Stimulated activated naive CD8-positive, alpha-beta T cell treated with anti-CD3 and anti-CD28 coated beads, Interleukin-15, Interleukin-2, amounts not matched to agents 100 U/mL and 50 U/mL, for 24 hours (primary cell): ENCODE measurements around the gene PLCXD3.

Source experiments
- ATAC-seq: fragments of 150-1000 bp; cut with Tn5 transposase; one replicate; pipeline ENCODE4 v1.10.0; 2021
- DNase-seq: peaks from one replicate; pipeline ENCODE4 v3.0.0; 2021

The PLCXD3 gene

GRCh38 chr5:41281215-41281810 lies 229.1 kb downstream of the PLCXD3 start:
- DNase-seq (no peak), ATAC-seq (no peak)

DNA sequence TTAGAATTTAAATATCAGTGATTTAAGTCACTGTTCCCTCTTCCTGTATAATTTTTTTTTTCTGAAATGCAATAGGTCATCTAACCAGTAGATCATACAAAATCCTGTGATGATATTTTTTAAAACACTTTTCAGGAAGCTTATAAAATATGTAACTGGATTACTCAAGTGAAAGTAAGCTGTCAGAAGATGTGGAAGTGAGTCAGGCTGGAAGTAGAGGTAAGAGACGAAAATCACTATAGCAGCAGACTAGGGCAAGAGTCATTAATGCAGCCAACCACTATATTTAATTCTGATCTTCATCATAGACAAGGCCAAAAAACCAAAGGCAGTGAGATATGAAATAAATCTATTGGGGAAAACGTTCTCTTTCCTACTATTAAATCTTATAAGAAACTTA lies 231.4 kb downstream of the PLCXD3 start:
- no peak for DNase-seq
- ATAC-seq, result no peak

DNA sequence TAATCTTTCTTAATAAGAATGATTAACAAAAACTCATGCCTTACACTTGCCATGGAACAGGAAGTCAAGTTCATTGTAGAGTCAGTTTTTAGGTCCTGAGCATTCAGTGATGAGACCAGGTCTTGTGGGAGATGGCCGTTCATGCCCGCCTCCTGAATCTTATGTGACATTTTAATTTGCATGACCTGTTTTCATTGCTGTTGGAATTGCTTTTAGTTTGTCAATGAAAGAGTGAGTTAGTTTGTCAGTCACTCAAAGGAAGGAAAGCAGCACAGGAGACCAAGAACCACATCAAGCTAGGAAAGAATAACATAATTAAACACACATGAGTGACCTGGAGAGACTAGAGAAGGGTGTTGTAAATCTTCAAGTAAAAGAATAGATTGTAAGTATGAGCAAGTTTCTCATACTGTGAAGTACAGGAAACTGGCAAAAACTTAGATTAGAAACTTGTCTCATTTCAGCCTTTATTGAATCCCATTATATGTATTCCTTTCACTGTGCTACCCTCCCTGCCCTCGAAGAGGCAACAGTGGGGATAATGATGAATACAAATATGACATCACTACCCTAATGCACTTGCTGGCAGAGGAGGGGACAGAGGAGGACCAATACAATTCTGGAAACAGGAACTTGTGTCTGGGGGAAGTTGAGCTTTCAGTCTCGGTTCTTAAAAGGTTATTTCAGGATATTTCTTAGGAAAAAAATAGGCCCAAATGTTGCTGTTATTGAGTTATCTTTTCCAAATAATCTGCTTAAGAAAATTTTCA lies 232.7 kb downstream of the PLCXD3 start:
- ATAC-seq (no peak), DNase-seq (no peak)

DNA sequence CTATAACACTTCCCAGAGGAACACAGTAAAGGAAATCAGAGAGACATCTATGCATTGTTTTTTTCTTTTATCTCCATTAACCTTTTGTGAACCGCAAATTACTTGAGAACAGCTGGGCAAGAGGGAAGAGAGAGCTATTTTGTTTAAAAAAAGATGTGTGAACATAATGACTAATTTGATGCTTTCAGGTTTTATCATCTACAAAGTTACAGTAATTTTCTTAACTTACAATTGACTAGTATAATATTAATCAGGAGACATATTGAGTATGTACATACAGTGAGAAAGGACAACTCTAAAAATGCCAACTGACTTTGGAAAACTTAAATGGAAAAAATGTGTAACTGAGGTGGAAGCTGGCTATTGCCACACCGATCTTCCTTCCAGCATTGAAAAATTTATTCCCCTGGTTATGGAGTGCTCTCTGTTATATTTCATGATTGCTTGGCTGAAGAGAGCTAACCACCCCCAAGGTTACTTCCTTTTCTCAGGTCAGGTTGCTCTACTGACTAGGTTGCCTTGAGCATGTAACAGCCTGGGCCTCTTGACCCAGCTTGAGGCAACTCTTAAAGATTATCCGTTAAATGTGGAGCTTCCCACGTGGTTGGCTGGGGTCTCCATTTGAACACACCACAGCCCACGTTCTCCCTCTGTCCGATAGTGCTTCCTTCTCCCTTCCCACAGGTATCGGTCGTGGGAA lies 234.4 kb downstream of the PLCXD3 start:
- ATAC-seq (no peak), DNase-seq (no peak)

GRCh38 chr5:41270423-41271251 lies 239.8 kb downstream of the PLCXD3 start:
- no peak for ATAC-seq

DNA sequence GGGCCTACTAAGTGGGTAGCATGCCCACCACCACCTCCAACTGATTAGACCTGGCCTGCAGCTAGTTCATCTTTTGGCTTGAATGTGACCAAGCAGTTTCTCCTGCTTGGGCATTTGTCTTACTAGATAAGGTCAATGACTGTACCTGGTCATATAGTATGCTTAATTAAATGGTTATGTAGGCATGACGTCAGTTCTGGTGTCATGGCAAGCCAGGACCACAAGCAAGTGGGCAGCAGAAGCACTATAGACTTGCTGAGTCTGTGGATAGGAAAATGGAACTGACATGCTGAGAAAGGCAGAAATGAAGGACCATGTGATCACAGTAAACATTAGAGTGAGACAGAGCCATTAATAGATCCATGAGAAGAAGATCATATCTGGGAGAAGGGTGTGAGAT lies 241.5 kb downstream of the PLCXD3 start:
- ATAC-seq, result no peak
- DNase-seq, result no peak

More at GRCh38 chr5:41270423-41271251, 239.8 kb downstream of the PLCXD3 start:
- no peak for DNase-seq

DNA sequence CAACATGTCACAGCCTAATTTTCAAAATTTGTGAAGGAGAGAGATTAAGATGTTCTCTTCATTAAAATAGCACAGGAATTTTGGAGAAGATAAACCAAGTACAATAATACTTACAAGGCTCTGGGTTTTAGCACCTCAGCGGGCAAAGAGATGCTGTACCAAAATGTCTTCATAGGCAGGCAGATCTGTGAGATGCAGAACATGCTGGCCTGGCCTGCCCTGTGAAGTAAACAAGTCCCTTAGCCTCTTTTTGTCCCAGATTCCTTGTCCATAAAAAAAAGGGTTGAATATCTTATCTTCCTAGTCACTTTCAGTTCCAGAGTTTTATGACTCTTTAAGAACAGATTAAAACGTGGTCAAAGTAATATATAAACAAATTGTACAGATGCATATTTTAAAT lies 244.0 kb downstream of the PLCXD3 start:
- ATAC-seq, result no peak
- no peak for DNase-seq

- no peak for ATAC-seq
- DNase-seq, result no peak
Measured at GRCh38 chr5:41264019-41264418, 246.4 kb downstream of the PLCXD3 start.

- no peak for ATAC-seq
Measured at GRCh38 chr5:41263335-41263734, 247.1 kb downstream of the PLCXD3 start.

More at GRCh38 chr5:41263335-41263734, 247.1 kb downstream of the PLCXD3 start:
- DNase-seq, result no peak
